Thyroid gland (tissue), 4 donors: ENCODE measurements around the gene SCGN.

ENCODE experiments used
- CTCF ChIP-seq, 6 experiments: fragments of 200-600 bp in 3 of 6; fragments of 450-650 bp in 3 of 6; sonication (generic) in 3 of 6; IDR thresholded peaks; one replicate each; pipeline ENCODE4 v1.5.1; 2016 to 2019; ENCODE audit warnings: antibody characterized with exemption in 6 of 6, mild to moderate bottlenecking in 2 of 6, inconsistent platforms in 1 of 6, moderate library complexity in 1 of 6
- POLR2A ChIP-seq, 2 donors: fragments of 450-650 bp; IDR thresholded peaks; one replicate each; pipeline ENCODE4 v1.6.1; 2017; ENCODE audit warnings: antibody characterized with exemption in 2 of 2, mild to moderate bottlenecking in 2 of 2, moderate library complexity in 1 of 2

- TF ChIP-seq CTCF (IDR thresholded peaks at IDR 0.05), result no peak
- TF ChIP-seq POLR2A (IDR thresholded peaks at IDR 0.05), result no peak
Observed at GRCh38 chr6:25652007-25652515, at the start of gene SCGN.
